Lower leg skin (tissue), 3 donors: ENCODE results near the gene GTF3C4.

Source experiments
- POLR2A ChIP-seq, 2 donors: fragments of 450-650 bp; IDR thresholded peaks; one replicate each; pipeline ENCODE4 v1.6.1; 2016 to 2017; ENCODE audit warnings: antibody characterized with exemption in 2 of 2, mild to moderate bottlenecking in 1 of 2, moderate library complexity in 1 of 2
- TF ChIP-seq, protein P1 (sequence below), 3 donors: fragments of 450-650 bp; IDR thresholded peaks; one replicate each; pipeline ENCODE4 v1.5.1; 2016; ENCODE audit warnings: antibody characterized with exemption in 3 of 3, mild to moderate bottlenecking in 3 of 3, moderate library complexity in 2 of 3

DNA sequence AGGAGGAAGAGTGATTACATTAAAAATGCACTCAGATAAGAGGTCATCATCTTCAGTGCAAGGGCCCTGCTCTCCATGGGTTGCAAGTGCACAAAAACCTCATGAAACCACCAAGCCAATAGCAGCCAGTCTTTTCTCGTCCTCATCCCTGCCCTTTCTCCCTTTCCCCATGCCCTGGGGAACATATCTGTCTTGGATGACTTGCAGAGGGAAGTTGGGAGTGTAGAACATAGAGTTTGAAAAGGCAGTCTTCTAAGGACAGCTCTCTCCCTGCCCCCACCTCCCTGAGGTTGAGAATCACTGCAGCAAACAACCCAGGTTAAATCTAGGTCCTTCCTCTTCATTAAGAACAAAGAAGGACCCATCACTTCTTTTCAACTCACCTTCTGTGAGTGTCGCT lies 22.5 kb upstream of the GTF3C4 start:
- TF ChIP-seq POLR2A (IDR thresholded peaks at IDR 0.05), result no peak
- TF ChIP-seq, protein P1, sequence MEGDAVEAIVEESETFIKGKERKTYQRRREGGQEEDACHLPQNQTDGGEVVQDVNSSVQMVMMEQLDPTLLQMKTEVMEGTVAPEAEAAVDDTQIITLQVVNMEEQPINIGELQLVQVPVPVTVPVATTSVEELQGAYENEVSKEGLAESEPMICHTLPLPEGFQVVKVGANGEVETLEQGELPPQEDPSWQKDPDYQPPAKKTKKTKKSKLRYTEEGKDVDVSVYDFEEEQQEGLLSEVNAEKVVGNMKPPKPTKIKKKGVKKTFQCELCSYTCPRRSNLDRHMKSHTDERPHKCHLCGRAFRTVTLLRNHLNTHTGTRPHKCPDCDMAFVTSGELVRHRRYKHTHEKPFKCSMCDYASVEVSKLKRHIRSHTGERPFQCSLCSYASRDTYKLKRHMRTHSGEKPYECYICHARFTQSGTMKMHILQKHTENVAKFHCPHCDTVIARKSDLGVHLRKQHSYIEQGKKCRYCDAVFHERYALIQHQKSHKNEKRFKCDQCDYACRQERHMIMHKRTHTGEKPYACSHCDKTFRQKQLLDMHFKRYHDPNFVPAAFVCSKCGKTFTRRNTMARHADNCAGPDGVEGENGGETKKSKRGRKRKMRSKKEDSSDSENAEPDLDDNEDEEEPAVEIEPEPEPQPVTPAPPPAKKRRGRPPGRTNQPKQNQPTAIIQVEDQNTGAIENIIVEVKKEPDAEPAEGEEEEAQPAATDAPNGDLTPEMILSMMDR (IDR thresholded peaks at IDR 0.05), result no peak
